SH-SY5Y (cell line): ENCODE measurements around the gene SDR39U1.

Experiments used
- GATA2 ChIP-seq: IDR thresholded peaks from 2 replicates; pipeline ENCODE4 v1.6.1; 2011; ENCODE audit warnings: mild to moderate bottlenecking, low read depth, low read length
- GATA3 ChIP-seq: IDR thresholded peaks from 2 replicates; pipeline ENCODE4 v1.6.1; 2011; ENCODE audit warnings: low read depth, mild to moderate bottlenecking, low read length, moderate library complexity

- no peak for TF ChIP-seq GATA2
- TF ChIP-seq GATA3: no peak
Measured at GRCh38 chr14:24426150-24426911, 16.2 kb downstream of the SDR39U1 start.
